Measurements from ENCODE around the gene MAP1LC3B. TPM values are rescaled to one million over a fixed set of nuclear protein-coding genes. Genes with fewer than 3 reads are reported as not detected.

The MAP1LC3B gene
- total RNA-seq, 2 donors from 2014 or later = 18.5 to 22.8 TPM

- H3K27me3 ChIP-seq = no peaks in the 10 kb centered on the region
- peaks cover 19 to 39% of the 10 kb centered on the region in 2 donors for H3K36me3 ChIP-seq (replicated peaks in 1 of 2; ENCODE audit: insufficient read depth in 1 of 2, low read depth in 2 of 2)
- whole genome bisulfite sequencing, 2 donors = 84 to 87% methylated on average over 13 of the region's 13 CpGs
- H3K4me3 ChIP-seq = no peak overlapping the region
- ATAC-seq = no peak
- no peak for TF ChIP-seq CTCF (IDR thresholded peaks at IDR 0.05)
- no peak for TF ChIP-seq POLR2A (IDR thresholded peaks at IDR 0.05)
- H3K9me3 ChIP-seq = no peaks in the 10 kb centered on the region
- no peak for DNase-seq
- intact Hi-C loops (cut with DNase I) = no loop called here
- H3K27ac ChIP-seq = no peak overlapping the region
- H3K4me1 ChIP-seq = no peaks in the 10 kb centered on the region
Measured at GRCh38 chr16:87409153-87409552, 17.0 kb downstream of the MAP1LC3B start.

DNA sequence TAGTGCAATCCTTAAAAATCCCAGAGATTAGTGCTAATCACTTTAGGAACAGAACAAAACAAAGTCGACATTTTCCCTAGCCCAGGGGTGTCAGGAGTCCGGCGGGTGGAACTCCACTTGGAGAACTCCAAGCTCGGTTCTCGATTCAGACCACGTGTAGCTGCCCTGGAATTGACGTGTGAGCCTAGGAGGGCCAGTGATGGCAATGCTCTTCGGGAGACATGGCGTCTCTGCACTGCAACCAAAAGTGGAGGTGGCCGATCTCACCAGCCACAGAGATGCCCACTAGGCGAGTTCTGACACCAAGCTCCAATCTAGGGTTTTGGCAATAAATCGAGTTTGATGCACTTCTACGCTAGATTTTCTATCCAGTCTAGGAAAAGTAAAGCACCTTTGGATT lies 17.6 kb downstream of the MAP1LC3B start:
- no peak overlapping the region for H3K27ac ChIP-seq
- WGBS, 2 donors = 89 to 91% methylated on average over 13 of the region's 13 CpGs
- H3K27me3 ChIP-seq = no peaks in the 10 kb centered on the region
- H3K36me3 ChIP-seq (replicated peaks in 1 of 2; ENCODE audit: insufficient read depth in 1 of 2, low read depth in 2 of 2) = peaks cover 20 to 41% of the 10 kb centered on the region in 2 donors
- no peaks in the 10 kb centered on the region for H3K9me3 ChIP-seq
- ATAC-seq = no peak
- intact Hi-C loops (cut with DNase I) = no loop called here
- TF ChIP-seq POLR2A (IDR thresholded peaks at IDR 0.05) (no peak), CTCF (IDR thresholded peaks at IDR 0.05) (no peak)
- no peak for DNase-seq
- H3K4me3 ChIP-seq = no peak overlapping the region
- no peaks in the 10 kb centered on the region for H3K4me1 ChIP-seq

- peaks cover 14 to 38% of the 10 kb centered on the region in 2 donors for H3K36me3 ChIP-seq (replicated peaks in 1 of 2; ENCODE audit: insufficient read depth in 1 of 2, low read depth in 2 of 2)
- no peak for TF ChIP-seq CTCF (IDR thresholded peaks at IDR 0.05)
- no peak for TF ChIP-seq POLR2A (IDR thresholded peaks at IDR 0.05)
- no peak for DNase-seq
- no peak overlapping the region for H3K4me3 ChIP-seq
- no peak overlapping the region for H3K27ac ChIP-seq
- no peak for ATAC-seq
- H3K9me3 ChIP-seq = no peaks in the 10 kb centered on the region
- H3K27me3 ChIP-seq = no peaks in the 10 kb centered on the region
- intact Hi-C loops (cut with DNase I) = no loop called here
- WGBS, 2 donors = 92 to 93% methylated on average over 11 of the region's 11 CpGs
- H3K4me1 ChIP-seq = no peaks in the 10 kb centered on the region
Measured at GRCh38 chr16:87410530-87410929, 18.4 kb downstream of the MAP1LC3B start.

GRCh38 chr16:87410968-87411367 lies 18.8 kb downstream of the MAP1LC3B start:
- DNase-seq (no peak), ATAC-seq (no peak)
- H3K36me3 ChIP-seq (replicated peaks in 1 of 2; ENCODE audit: insufficient read depth in 1 of 2, low read depth in 2 of 2) = peaks cover 16 to 40% of the 10 kb centered on the region in 2 donors
- H3K27ac ChIP-seq = no peak overlapping the region
- H3K9me3 ChIP-seq = no peaks in the 10 kb centered on the region
- WGBS, 2 donors = 88 to 93% methylated on average over 13 to 14 of the region's 14 CpGs
- intact Hi-C loops (cut with DNase I) = no loop called here
- H3K27me3 ChIP-seq = no peaks in the 10 kb centered on the region
- TF ChIP-seq CTCF (IDR thresholded peaks at IDR 0.05) (no peak), POLR2A (IDR thresholded peaks at IDR 0.05) (no peak)
- no peak overlapping the region for H3K4me3 ChIP-seq
- no peaks in the 10 kb centered on the region for H3K4me1 ChIP-seq
